Stimulated activated CD8-positive, alpha-beta memory T cell treated with anti-CD3 and anti-CD28 coated beads, Interleukin-2, amount 100 ng/mL, for 1 hour (primary cell): ENCODE data around the gene LFNG.

ENCODE experiments used
- DNase-seq, 2 donors: peaks; one replicate each; pipeline ENCODE4 v3.0.0-alpha.2; 2020; ENCODE audit warnings: low read depth in 2 of 2

Gene LFNG

GRCh38 chr7:2503056-2503941 is 16.3 kb upstream of the LFNG start:
- DNase-seq = no peak

- DNase-seq = no peak
Measured at GRCh38 chr7:2504128-2504888, 15.3 kb upstream of the LFNG start.

- DNase-seq = no peak
Measured at GRCh38 chr7:2504889-2505375, 14.6 kb upstream of the LFNG start.

GRCh38 chr7:2505401-2505800 is 14.2 kb upstream of the LFNG start:
- no peak for DNase-seq

- DNase-seq = no peak
Measured at GRCh38 chr7:2507208-2507916, 12.2 kb upstream of the LFNG start.

GRCh38 chr7:2507917-2508306 is 11.7 kb upstream of the LFNG start:
- DNase-seq = no peak

GRCh38 chr7:2508327-2509215 is 11.0 kb upstream of the LFNG start:
- DNase-seq = peak in 1 of 2 donors; percentile 55

GRCh38 chr7:2509298-2509906 is 10.2 kb upstream of the LFNG start:
- DNase-seq = no peak

GRCh38 chr7:2510130-2510776 is 9.3 kb upstream of the LFNG start:
- no peak for DNase-seq

GRCh38 chr7:2510909-2511768 is 8.4 kb upstream of the LFNG start:
- no peak for DNase-seq

GRCh38 chr7:2511769-2512168 is 7.8 kb upstream of the LFNG start:
- DNase-seq = no peak

GRCh38 chr7:2512179-2512661 is 7.4 kb upstream of the LFNG start:
- no peak for DNase-seq

- no peak for DNase-seq
Measured at GRCh38 chr7:2512713-2513112, 6.9 kb upstream of the LFNG start.

GRCh38 chr7:2513702-2514101 is 5.9 kb upstream of the LFNG start:
- no peak for DNase-seq

GRCh38 chr7:2514473-2515423 is 4.8 kb upstream of the LFNG start:
- no peak for DNase-seq

GRCh38 chr7:2515424-2516193 is 4.0 kb upstream of the LFNG start:
- DNase-seq = no peak

- DNase-seq = no peak
Measured at GRCh38 chr7:2516194-2516555, 3.4 kb upstream of the LFNG start.
